NT2/D1 (cell line): ENCODE data around the gene GEMIN7.

Experiments
- DNase-seq: peaks from one replicate; pipeline ENCODE4 v3.0.0-alpha.2; 2011; ENCODE audit warnings: low read depth, low spot score
- H3K27me3 ChIP-seq: 2 replicates; pipeline ENCODE4 v1.6.0; 2011; ENCODE audit warnings: mild to moderate bottlenecking; ENCODE audit not compliant: insufficient read length, insufficient read depth
- H3K36me3 ChIP-seq: 2 replicates; pipeline ENCODE4 v1.6.1; 2011; ENCODE audit warnings: mild to moderate bottlenecking, low read length, mixed read lengths; ENCODE audit not compliant: insufficient read depth, insufficient read length
- H3K4me1 ChIP-seq: 2 replicates; pipeline ENCODE4 v1.5.1; 2011; ENCODE audit not compliant: insufficient read depth, insufficient read length
- H3K4me3 ChIP-seq: 2 replicates; pipeline ENCODE4 v1.5.1; 2011; ENCODE audit warnings: low read depth; ENCODE audit not compliant: insufficient read length
- H3K9ac ChIP-seq: 2 replicates; pipeline ENCODE4 v1.6.0; 2011; ENCODE audit warnings: low read depth; ENCODE audit not compliant: insufficient read length
- H3K9me3 ChIP-seq: 2 replicates; pipeline ENCODE4 v1.5.1; 2011; ENCODE audit warnings: mild to moderate bottlenecking, low read length; ENCODE audit not compliant: insufficient read depth
- SUZ12 ChIP-seq: IDR thresholded peaks from 2 replicates; pipeline ENCODE4 v1.6.1; 2011; ENCODE audit not compliant: insufficient read length, insufficient read depth; ENCODE audit errors: extremely low read depth
- YY1 ChIP-seq: IDR thresholded peaks from 2 replicates; pipeline ENCODE4 v1.6.1; 2011; ENCODE audit not compliant: insufficient read length, insufficient read depth
- ZNF274 ChIP-seq: IDR thresholded peaks from 2 replicates; pipeline ENCODE4 v1.6.1; 2011; ENCODE audit warnings: mild to moderate bottlenecking, low read depth, low read length

GEMIN7 gene

GRCh38 chr19:45094137-45094536 lies 15.1 kb downstream of the GEMIN7 start:
- Histone ChIP-seq H3K36me3 (peaks cover 30% of the 10 kb centered on the region), H3K27me3 (no peaks in the 10 kb centered on the region), H3K9me3 (no peaks in the 10 kb centered on the region), H3K9ac (peak overlapping the region; percentile 86), H3K4me3 (peak overlapping the region; percentile 92), H3K4me1 (peaks cover 27% of the 10 kb centered on the region)
- no peak for DNase-seq
- TF ChIP-seq YY1 (no peak), SUZ12 (no peak), ZNF274 (no peak)

DNA sequence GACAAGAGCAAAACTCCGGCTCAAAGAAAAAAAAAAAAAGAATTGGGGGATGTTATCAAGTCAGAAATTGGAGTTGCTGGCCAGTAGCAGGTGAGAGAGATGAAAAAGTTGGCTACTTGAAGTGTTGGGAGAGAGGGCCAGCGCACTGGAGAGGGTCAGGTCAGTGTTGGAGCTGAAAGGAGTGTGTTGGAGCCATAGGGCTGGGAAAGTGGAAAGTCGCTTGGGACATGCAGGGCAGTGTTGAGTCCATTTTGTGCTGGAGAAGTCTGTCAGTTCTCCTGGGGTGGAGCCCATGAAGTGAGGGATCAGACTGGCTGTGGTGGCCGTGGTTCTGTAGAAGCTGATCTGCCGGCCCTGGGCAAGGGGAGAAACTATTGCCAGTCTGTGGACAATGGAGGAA lies 15.6 kb downstream of the GEMIN7 start:
- H3K4me3 ChIP-seq = no peak overlapping the region

GRCh38 chr19:45095496-45096413 lies 16.7 kb downstream of the GEMIN7 start:
- H3K36me3 ChIP-seq = peaks cover 36% of the 10 kb centered on the region
- no peaks in the 10 kb centered on the region for H3K9me3 ChIP-seq
- no peak for TF ChIP-seq YY1
- no peak for TF ChIP-seq SUZ12
- TF ChIP-seq ZNF274 = no peak
- H3K4me1 ChIP-seq = peaks cover 25% of the 10 kb centered on the region
- H3K9ac ChIP-seq = no peak overlapping the region
- DNase-seq = no peak
- no peaks in the 10 kb centered on the region for H3K27me3 ChIP-seq
- H3K4me3 ChIP-seq = no peak overlapping the region

More for the DNA sequence above, 15.6 kb downstream of the GEMIN7 start:
- Histone ChIP-seq H3K4me1 (peaks cover 27% of the 10 kb centered on the region), H3K9me3 (no peaks in the 10 kb centered on the region), H3K36me3 (peaks cover 35% of the 10 kb centered on the region), H3K27me3 (no peaks in the 10 kb centered on the region), H3K9ac (no peak overlapping the region)
- no peak for DNase-seq
- TF ChIP-seq SUZ12 (no peak), ZNF274 (no peak), YY1 (no peak)

- Histone ChIP-seq H3K9me3 (no peaks in the 10 kb centered on the region), H3K36me3 (peaks cover 38% of the 10 kb centered on the region), H3K4me3 (no peak overlapping the region), H3K27me3 (no peaks in the 10 kb centered on the region), H3K9ac (no peak overlapping the region), H3K4me1 (peaks cover 25% of the 10 kb centered on the region)
- DNase-seq = no peak
- no peak for TF ChIP-seq SUZ12
- no peak for TF ChIP-seq ZNF274
- TF ChIP-seq YY1 = no peak
Measured at GRCh38 chr19:45096700-45097099, 17.6 kb downstream of the GEMIN7 start.

- Histone ChIP-seq H3K9me3 (no peaks in the 10 kb centered on the region), H3K9ac (no peak overlapping the region), H3K4me1 (peaks cover 26% of the 10 kb centered on the region), H3K4me3 (no peak overlapping the region), H3K36me3 (peaks cover 38% of the 10 kb centered on the region), H3K27me3 (no peaks in the 10 kb centered on the region)
- DNase-seq = no peak
- TF ChIP-seq YY1 (no peak), SUZ12 (no peak), ZNF274 (no peak)
Measured at GRCh38 chr19:45097450-45097775, 18.4 kb downstream of the GEMIN7 start.

DNA sequence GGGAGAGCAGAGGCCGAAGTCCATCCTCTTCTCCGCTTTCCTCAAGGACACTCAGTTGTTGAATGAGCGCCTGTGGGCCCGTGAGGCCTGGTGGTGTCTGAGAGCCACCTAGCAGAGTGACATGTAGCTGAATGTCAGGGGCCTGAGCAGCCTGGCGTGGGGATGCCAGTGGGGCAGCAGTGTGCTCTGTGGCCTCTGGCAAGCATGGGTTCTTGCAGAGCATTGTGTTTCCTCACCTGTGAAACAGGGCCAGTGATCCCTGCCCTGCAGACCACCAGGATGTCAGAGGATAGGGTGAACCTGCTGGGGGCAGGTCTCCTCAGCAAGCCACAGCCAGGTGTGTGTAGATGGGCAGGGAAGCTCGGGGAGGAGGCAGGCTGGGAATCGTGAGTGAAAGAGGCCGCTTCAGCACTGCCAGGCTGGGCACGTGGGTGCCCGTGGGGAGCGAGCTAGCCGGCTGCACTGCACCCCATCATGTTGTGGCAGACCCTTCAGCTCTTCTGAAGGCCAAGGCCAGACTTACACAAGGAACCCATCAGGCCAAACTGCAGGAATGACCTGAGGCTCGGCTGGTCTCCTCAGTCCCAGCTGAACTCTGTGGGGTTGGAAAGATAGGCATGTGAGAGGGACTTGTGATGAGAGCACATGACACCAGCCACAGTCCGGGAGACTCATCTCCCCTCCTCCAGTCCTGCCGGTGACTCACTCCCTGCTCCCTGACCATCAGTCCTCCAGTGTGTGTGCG lies 18.9 kb downstream of the GEMIN7 start:
- H3K36me3 ChIP-seq = peaks cover 39% of the 10 kb centered on the region
- no peaks in the 10 kb centered on the region for H3K27me3 ChIP-seq
- H3K4me3 ChIP-seq = peak overlapping the region; percentile 4
- TF ChIP-seq ZNF274 (no peak), SUZ12 (no peak), YY1 (no peak)
- no peak for DNase-seq
- peaks cover 30% of the 10 kb centered on the region for H3K4me1 ChIP-seq
- peak overlapping the region; percentile 50 for H3K9ac ChIP-seq
- no peaks in the 10 kb centered on the region for H3K9me3 ChIP-seq
